ENCODE data around the gene COL24A1.

DNA sequence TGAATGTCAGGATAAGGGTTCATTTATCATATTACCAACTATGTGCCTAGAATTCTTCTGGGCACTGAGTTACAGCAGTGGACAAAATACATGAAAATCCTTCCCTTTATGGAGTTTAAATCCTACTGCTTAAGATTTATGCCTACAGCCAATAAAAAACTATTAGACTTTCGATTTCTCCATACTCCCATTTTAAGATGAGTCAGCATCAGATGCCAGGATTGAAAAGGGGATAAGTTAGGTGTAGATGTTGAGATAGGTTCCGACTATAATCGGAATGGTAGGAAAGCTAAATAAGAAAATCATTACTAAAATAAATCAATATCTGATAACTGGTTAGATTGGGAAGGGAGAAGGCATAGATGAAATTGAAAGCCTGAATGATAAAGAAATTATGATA lies 3.2 kb upstream of the COL24A1 start:
- TF ChIP-seq, protein P1, sequence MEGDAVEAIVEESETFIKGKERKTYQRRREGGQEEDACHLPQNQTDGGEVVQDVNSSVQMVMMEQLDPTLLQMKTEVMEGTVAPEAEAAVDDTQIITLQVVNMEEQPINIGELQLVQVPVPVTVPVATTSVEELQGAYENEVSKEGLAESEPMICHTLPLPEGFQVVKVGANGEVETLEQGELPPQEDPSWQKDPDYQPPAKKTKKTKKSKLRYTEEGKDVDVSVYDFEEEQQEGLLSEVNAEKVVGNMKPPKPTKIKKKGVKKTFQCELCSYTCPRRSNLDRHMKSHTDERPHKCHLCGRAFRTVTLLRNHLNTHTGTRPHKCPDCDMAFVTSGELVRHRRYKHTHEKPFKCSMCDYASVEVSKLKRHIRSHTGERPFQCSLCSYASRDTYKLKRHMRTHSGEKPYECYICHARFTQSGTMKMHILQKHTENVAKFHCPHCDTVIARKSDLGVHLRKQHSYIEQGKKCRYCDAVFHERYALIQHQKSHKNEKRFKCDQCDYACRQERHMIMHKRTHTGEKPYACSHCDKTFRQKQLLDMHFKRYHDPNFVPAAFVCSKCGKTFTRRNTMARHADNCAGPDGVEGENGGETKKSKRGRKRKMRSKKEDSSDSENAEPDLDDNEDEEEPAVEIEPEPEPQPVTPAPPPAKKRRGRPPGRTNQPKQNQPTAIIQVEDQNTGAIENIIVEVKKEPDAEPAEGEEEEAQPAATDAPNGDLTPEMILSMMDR (IDR thresholded peaks at IDR 0.05; ENCODE audit: low read depth, low read length, poor library complexity, severe bottlenecking), result no peak
- no peak for TF ChIP-seq EZH2phosphoT487 (IDR thresholded peaks at IDR 0.05; ENCODE audit: borderline replicate concordance, low read length)

All from DOHH2 (cell line).